PC-9 (cell line): Measurements from ENCODE around the gene CILP.

ENCODE experiments used
- CTCF ChIP-seq: fragments of 200-600 bp; sonication (generic); conservative IDR thresholded peaks from 2 replicates; pipeline ENCODE4 v1.6.1; 2017; ENCODE audit warnings: mixed run types, antibody characterized with exemption, mild to moderate bottlenecking, moderate library complexity
- EZH2 ChIP-seq: fragments of 200-600 bp; sonication (generic); IDR thresholded peaks from 2 replicates; pipeline ENCODE4 v1.8.0; 2017; ENCODE audit warnings: antibody characterized with exemption, low read depth

DNA sequence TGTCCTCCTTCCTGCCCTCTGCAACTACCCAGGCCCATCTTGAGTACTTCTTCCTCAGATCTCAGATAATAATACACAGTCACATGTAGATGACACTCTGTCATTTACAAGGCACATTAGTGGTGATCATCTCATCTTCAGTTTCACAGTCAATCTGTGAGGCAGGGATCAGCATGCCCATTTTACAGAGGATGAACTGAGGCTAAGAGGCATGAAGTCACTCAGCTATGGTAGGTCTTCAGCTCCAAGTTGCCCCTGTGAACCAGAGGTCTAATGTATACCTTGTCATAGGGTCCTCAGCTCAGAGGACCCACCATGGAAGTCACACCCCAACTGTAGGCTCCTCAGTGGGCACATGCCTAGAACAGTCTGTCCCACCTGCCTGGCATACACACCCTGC, 4.2 kb upstream of the CILP start:
- TF ChIP-seq CTCF (no peak), EZH2 (no peak)
